Measurements from ENCODE around the gene BAIAP3.

BAIAP3 gene

GRCh38 chr16:1357906-1358566, 24.6 kb downstream of the BAIAP3 start:
- H3K27ac ChIP-seq (ENCODE audit: low read depth in 2 of 2, low read length in 2 of 2), result no peak overlapping the region
- H3K9me3 ChIP-seq (ENCODE audit: control insufficient read depth in 2 of 2, low read length in 2 of 2), result no peaks in the 10 kb centered on the region
- H3K27me3 ChIP-seq (ENCODE audit: control insufficient read depth in 2 of 2, insufficient read depth in 2 of 2, low read length in 2 of 2), result no peaks in the 10 kb centered on the region
- no peak overlapping the region for H3K9ac ChIP-seq (ENCODE audit: low read depth in 1 of 2, low read length in 2 of 2)
- H3K4me3 ChIP-seq (ENCODE audit: low read length in 2 of 2), result no peak overlapping the region
- H3K36me3 ChIP-seq (ENCODE audit: control insufficient read depth in 2 of 2, insufficient read depth in 2 of 2, low read length in 2 of 2), result peaks cover 13 to 15% of the 10 kb centered on the region in 2 donors
- H3K4me1 ChIP-seq (ENCODE audit: control insufficient read depth in 2 of 2, insufficient read depth in 2 of 2, low read length in 2 of 2), result no peaks in the 10 kb centered on the region

GRCh38 chr16:1361685-1362360, 28.4 kb downstream of the BAIAP3 start:
- H3K9me3 ChIP-seq (ENCODE audit: control insufficient read depth in 2 of 2, low read length in 2 of 2), result no peaks in the 10 kb centered on the region
- H3K4me3 ChIP-seq (ENCODE audit: low read length in 2 of 2), result no peak overlapping the region
- H3K27me3 ChIP-seq (ENCODE audit: control insufficient read depth in 2 of 2, insufficient read depth in 2 of 2, low read length in 2 of 2), result no peaks in the 10 kb centered on the region
- H3K27ac ChIP-seq (ENCODE audit: low read depth in 2 of 2, low read length in 2 of 2), result no peak overlapping the region
- H3K36me3 ChIP-seq (ENCODE audit: control insufficient read depth in 2 of 2, insufficient read depth in 2 of 2, low read length in 2 of 2), result peaks cover 24 to 38% of the 10 kb centered on the region in 2 donors
- no peaks in the 10 kb centered on the region for H3K4me1 ChIP-seq (ENCODE audit: control insufficient read depth in 2 of 2, insufficient read depth in 2 of 2, low read length in 2 of 2)
- no peak overlapping the region for H3K9ac ChIP-seq (ENCODE audit: low read depth in 1 of 2, low read length in 2 of 2)

DNA sequence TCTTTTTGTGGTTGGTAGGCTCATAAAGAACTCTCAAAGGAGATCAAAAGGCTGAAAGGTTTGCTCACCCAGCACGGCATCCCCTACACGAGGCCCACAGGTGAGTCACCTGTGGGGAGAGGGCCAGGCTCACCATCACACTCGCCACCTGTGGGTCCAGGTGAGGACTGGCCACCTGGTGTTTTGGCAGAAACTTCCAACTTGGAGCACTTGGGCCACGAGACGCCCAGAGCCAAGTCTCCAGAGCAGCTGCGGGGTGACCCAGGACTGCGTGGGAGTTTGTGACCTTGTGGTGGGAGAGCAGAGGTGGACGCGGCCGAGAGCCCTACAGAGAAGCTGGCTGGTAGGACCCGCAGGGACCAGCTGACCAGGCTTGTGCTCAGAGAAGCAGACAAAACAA, 29.4 kb downstream of the BAIAP3 start:
- H3K4me1 ChIP-seq (ENCODE audit: control insufficient read depth in 2 of 2, insufficient read depth in 2 of 2, low read length in 2 of 2), result no peaks in the 10 kb centered on the region

DNA sequence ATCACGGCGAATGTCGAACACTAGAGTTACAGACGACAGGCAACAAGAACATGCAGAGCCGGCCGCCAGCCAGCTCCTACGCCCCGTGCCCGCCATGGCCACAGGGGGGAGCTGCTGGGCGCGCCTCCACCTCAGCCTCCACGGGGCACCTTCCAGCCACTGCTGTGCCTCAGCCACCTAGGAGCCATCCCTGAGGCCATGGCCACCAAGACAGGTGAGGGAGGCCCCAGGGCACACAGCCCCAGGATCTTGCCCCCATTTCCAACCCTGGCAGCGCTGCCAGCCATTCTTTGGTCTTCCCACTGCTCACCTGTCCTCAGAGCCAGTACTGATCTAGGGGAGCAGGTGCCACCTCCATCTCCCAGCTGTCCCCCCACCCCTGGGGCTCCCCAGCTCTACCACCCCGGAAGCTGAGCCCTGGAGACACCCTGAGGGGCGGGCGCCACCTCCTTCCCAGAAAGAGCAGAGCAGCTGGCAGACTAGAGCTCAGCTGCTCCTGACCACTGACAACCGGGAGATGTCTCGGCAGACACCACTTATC, 30.1 kb downstream of the BAIAP3 start:
- no peak overlapping the region for H3K4me3 ChIP-seq (ENCODE audit: low read length in 2 of 2)
- peaks cover 27 to 41% of the 10 kb centered on the region in 2 donors for H3K36me3 ChIP-seq (ENCODE audit: control insufficient read depth in 2 of 2, insufficient read depth in 2 of 2, low read length in 2 of 2)
- H3K27me3 ChIP-seq (ENCODE audit: control insufficient read depth in 2 of 2, insufficient read depth in 2 of 2, low read length in 2 of 2), result no peaks in the 10 kb centered on the region
- H3K9ac ChIP-seq (ENCODE audit: low read depth in 1 of 2, low read length in 2 of 2), result no peak overlapping the region
- H3K4me1 ChIP-seq (ENCODE audit: control insufficient read depth in 2 of 2, insufficient read depth in 2 of 2, low read length in 2 of 2), result no peaks in the 10 kb centered on the region
- no peak overlapping the region for H3K27ac ChIP-seq (ENCODE audit: low read depth in 2 of 2, low read length in 2 of 2)
- no peaks in the 10 kb centered on the region for H3K9me3 ChIP-seq (ENCODE audit: control insufficient read depth in 2 of 2, low read length in 2 of 2)

More for the DNA sequence above, 29.4 kb downstream of the BAIAP3 start:
- H3K36me3 ChIP-seq (ENCODE audit: control insufficient read depth in 2 of 2, insufficient read depth in 2 of 2, low read length in 2 of 2), result peaks cover 27 to 41% of the 10 kb centered on the region in 2 donors
- H3K27ac ChIP-seq (ENCODE audit: low read depth in 2 of 2, low read length in 2 of 2), result no peak overlapping the region
- no peaks in the 10 kb centered on the region for H3K27me3 ChIP-seq (ENCODE audit: control insufficient read depth in 2 of 2, insufficient read depth in 2 of 2, low read length in 2 of 2)
- H3K9me3 ChIP-seq (ENCODE audit: control insufficient read depth in 2 of 2, low read length in 2 of 2), result no peaks in the 10 kb centered on the region
- H3K9ac ChIP-seq (ENCODE audit: low read depth in 1 of 2, low read length in 2 of 2), result no peak overlapping the region
- no peak overlapping the region for H3K4me3 ChIP-seq (ENCODE audit: low read length in 2 of 2)

GRCh38 chr16:1364510-1364909, 31.1 kb downstream of the BAIAP3 start:
- no peaks in the 10 kb centered on the region for H3K27me3 ChIP-seq (ENCODE audit: control insufficient read depth in 2 of 2, insufficient read depth in 2 of 2, low read length in 2 of 2)
- H3K27ac ChIP-seq (ENCODE audit: low read depth in 2 of 2, low read length in 2 of 2), result no peak overlapping the region
- peaks cover 27 to 39% of the 10 kb centered on the region in 2 donors for H3K36me3 ChIP-seq (ENCODE audit: control insufficient read depth in 2 of 2, insufficient read depth in 2 of 2, low read length in 2 of 2)
- H3K9ac ChIP-seq (ENCODE audit: low read depth in 1 of 2, low read length in 2 of 2), result no peak overlapping the region
- no peaks in the 10 kb centered on the region for H3K4me1 ChIP-seq (ENCODE audit: control insufficient read depth in 2 of 2, insufficient read depth in 2 of 2, low read length in 2 of 2)
- H3K9me3 ChIP-seq (ENCODE audit: control insufficient read depth in 2 of 2, low read length in 2 of 2), result no peaks in the 10 kb centered on the region
- H3K4me3 ChIP-seq (ENCODE audit: low read length in 2 of 2), result no peak overlapping the region

DNA sequence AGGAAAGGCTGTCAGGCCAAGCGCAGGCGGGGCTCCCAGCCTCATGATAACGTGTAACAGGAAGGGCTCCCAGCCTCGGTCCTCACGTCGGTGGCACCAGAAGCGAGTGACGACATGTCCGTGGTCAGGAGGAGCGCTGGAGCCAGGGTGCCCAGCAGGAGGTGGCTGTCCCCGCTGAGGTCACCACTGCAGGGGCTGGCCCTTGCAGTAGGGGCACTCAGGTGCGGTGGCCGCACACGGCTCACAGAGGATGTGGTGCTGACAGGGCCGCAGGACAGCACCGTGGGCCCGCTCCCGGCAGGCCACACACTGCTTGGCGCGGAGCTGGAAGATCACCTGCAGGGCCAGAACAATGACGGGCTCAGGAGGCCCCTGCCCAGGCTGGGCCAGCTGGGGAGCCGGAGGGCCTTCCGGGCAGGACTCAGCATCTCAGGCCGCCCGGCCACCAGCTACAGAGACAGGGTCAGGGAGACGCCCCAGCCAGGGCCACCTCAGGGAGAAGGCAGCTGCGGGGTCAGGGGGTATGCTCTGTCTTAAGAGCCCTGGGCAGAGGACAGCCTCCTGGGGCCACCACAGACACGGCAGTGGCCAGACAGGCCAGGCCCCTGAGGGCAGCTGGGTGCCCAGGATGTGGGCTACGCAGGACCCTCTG, 32.7 kb downstream of the BAIAP3 start:
- H3K9ac ChIP-seq (ENCODE audit: low read depth in 1 of 2, low read length in 2 of 2), result no peak overlapping the region
- no peaks in the 10 kb centered on the region for H3K4me1 ChIP-seq (ENCODE audit: control insufficient read depth in 2 of 2, insufficient read depth in 2 of 2, low read length in 2 of 2)
- no peak overlapping the region for H3K27ac ChIP-seq (ENCODE audit: low read depth in 2 of 2, low read length in 2 of 2)
- H3K9me3 ChIP-seq (ENCODE audit: control insufficient read depth in 2 of 2, low read length in 2 of 2), result no peaks in the 10 kb centered on the region
- H3K4me3 ChIP-seq (ENCODE audit: low read length in 2 of 2), result no peak overlapping the region
- H3K36me3 ChIP-seq (ENCODE audit: control insufficient read depth in 2 of 2, insufficient read depth in 2 of 2, low read length in 2 of 2), result peaks cover 31 to 37% of the 10 kb centered on the region in 2 donors
- H3K27me3 ChIP-seq (ENCODE audit: control insufficient read depth in 2 of 2, insufficient read depth in 2 of 2, low read length in 2 of 2), result no peaks in the 10 kb centered on the region

GRCh38 chr16:1366712-1367299, 33.4 kb downstream of the BAIAP3 start:
- H3K9me3 ChIP-seq (ENCODE audit: control insufficient read depth in 2 of 2, low read length in 2 of 2), result no peaks in the 10 kb centered on the region
- peaks cover 30 to 39% of the 10 kb centered on the region in 2 donors for H3K36me3 ChIP-seq (ENCODE audit: control insufficient read depth in 2 of 2, insufficient read depth in 2 of 2, low read length in 2 of 2)
- H3K27me3 ChIP-seq (ENCODE audit: control insufficient read depth in 2 of 2, insufficient read depth in 2 of 2, low read length in 2 of 2), result no peaks in the 10 kb centered on the region
- H3K4me1 ChIP-seq (ENCODE audit: control insufficient read depth in 2 of 2, insufficient read depth in 2 of 2, low read length in 2 of 2), result no peaks in the 10 kb centered on the region
- H3K27ac ChIP-seq (ENCODE audit: low read depth in 2 of 2, low read length in 2 of 2), result no peak overlapping the region
- no peak overlapping the region for H3K4me3 ChIP-seq (ENCODE audit: low read length in 2 of 2)
- H3K9ac ChIP-seq (ENCODE audit: low read depth in 1 of 2, low read length in 2 of 2), result no peak overlapping the region

DNA sequence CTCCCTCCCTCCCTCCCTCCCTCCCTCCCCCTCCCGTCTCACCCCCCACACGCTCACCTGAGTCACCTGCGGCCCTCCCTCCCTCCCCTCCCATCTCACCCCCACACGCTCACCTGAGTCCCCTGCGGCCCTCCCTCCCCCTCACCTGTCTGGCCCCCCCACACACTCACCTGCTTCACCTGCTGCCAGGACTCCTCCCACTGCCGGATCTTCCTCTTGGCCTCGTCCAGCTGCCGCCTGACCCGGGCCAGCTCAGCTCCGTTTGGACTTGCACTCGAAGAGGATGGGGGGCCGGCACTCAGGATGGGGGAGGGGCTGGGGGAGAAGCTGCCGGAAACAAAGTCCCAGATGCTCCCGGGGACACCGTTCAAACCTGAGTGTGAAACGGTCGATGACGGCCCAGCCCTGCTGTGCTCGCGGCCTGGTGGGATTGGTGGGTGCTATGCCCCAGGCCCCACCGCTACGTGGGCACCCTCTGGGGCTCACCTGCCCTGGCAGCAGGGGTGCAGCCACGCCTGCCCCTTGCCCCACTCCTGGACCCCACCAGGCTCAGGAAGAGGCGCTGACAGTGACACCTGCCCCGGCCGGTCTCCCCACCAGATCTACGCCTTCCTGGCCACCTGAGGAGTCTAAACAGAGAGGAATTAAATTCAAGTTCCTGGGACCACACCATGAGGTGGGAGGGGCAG, 34.2 kb downstream of the BAIAP3 start:
- H3K27ac ChIP-seq (ENCODE audit: low read depth in 2 of 2, low read length in 2 of 2), result no peak overlapping the region
- H3K4me3 ChIP-seq (ENCODE audit: low read length in 2 of 2), result no peak overlapping the region
- no peaks in the 10 kb centered on the region for H3K4me1 ChIP-seq (ENCODE audit: control insufficient read depth in 2 of 2, insufficient read depth in 2 of 2, low read length in 2 of 2)
- no peaks in the 10 kb centered on the region for H3K9me3 ChIP-seq (ENCODE audit: control insufficient read depth in 2 of 2, low read length in 2 of 2)
- H3K9ac ChIP-seq (ENCODE audit: low read depth in 1 of 2, low read length in 2 of 2), result no peak overlapping the region
- peaks cover 22 to 38% of the 10 kb centered on the region in 2 donors for H3K36me3 ChIP-seq (ENCODE audit: control insufficient read depth in 2 of 2, insufficient read depth in 2 of 2, low read length in 2 of 2)
- H3K27me3 ChIP-seq (ENCODE audit: control insufficient read depth in 2 of 2, insufficient read depth in 2 of 2, low read length in 2 of 2), result no peaks in the 10 kb centered on the region

DNA sequence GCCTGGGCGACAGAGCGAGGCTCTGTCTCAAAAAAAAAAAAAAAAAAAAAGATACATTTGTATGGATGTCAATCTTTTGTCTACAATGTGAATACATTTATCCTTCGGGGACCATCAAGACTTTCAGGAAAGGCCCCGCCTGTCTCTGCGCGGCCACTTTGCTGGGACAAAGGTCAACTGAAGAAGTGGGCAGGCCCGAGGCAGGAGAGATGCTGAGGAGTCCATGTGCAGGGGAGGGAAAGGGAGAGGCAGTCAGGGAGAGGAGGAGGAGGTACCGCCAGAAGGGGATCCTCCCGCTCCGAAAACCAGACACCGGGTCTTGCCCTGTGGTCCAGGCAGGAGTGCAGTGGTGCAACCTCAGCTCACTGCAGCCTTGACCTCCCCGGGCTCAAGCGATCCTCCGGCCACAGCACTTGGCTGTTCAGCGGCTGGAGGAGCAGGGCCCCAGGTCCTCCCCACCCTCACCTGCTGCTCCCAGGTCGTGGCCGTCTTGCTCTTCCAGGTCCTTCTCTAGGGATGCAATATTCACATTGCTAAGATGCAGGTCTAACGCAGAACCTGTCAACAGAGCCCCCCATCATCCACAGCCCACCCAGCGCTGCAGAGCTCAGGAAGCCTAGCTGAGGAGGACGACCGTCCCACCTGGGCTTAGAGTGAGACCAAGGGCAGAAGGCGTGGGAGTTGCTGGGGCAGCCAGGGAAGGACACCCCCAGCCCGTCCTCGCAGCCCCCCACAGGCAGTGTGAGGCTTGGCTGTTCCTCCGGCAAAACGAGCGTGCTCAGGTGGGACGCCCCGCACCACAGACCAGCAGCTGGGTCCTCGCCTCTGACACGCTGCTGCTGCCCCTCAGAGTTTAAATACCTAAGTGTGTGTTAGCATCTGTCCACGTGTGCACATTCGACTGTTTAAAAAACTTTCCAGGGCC, 37.9 kb downstream of the BAIAP3 start:
- no peak overlapping the region for H3K4me3 ChIP-seq (ENCODE audit: low read length in 2 of 2)
- H3K27ac ChIP-seq (ENCODE audit: low read depth in 2 of 2, low read length in 2 of 2), result no peak overlapping the region
- no peak overlapping the region for H3K9ac ChIP-seq (ENCODE audit: low read depth in 1 of 2, low read length in 2 of 2)
- no peaks in the 10 kb centered on the region for H3K27me3 ChIP-seq (ENCODE audit: control insufficient read depth in 2 of 2, insufficient read depth in 2 of 2, low read length in 2 of 2)
- no peaks in the 10 kb centered on the region for H3K9me3 ChIP-seq (ENCODE audit: control insufficient read depth in 2 of 2, low read length in 2 of 2)
- H3K36me3 ChIP-seq (ENCODE audit: control insufficient read depth in 2 of 2, insufficient read depth in 2 of 2, low read length in 2 of 2), result peaks cover 11 to 17% of the 10 kb centered on the region in 2 donors
- no peaks in the 10 kb centered on the region for H3K4me1 ChIP-seq (ENCODE audit: control insufficient read depth in 2 of 2, insufficient read depth in 2 of 2, low read length in 2 of 2)
